HG03565 (cell line): ENCODE measurements around the gene LRRC47.
A peak's percentile ranks its signal among the peaks of the same experiment; 100 is the strongest.

Experiments used
- ATAC-seq: cut with Tn5 transposase; IDR thresholded peaks from one replicate; pipeline ENCODE4 v1.9.1; 2021; ENCODE audit warnings: mild to moderate bottlenecking, moderate library complexity; ENCODE audit not compliant: unreplicated experiment

The LRRC47 gene

DNA sequence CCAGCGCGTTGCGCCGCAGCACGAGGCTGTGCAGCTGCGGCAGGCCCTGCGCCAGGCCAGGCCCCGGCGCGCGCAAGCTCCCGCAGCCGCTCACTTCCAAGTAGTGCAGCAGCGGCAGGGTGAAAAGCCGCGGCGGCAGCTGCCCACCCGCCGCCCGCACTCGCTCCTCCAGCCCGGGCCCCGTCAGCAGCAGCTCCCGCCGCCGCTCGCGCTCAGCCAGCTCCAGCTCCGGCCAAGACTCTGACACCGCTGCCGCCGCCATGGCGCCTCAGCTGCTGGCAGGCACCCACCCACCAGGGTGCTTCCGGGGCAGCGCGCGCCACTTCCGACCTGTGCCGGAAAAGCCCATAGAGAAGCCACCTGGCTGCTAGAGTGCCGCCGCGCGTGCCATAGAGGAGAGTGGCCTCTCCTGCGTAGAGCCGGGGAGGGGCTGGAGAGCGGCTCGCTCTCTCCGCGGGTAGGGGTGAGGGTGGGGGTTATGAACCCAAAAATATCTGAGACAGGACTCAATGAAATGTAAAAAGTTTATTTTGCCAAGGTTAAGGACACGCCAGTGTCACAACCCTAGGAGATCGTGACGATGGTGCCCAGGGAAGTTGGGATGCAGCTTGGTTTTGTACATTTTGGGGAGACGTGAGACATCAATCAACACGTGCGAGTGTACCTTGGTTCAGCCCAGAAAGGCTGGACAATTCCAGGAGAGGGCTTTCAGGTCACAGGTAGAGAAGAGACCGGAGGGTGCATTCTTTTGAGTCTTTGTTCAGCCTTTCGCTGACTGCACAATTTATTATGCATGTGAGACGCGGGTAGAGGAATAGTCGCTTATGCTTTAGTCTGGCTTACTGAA lies at the start of gene LRRC47:
LRRC47 (minus strand) TSS at position 284 of the 847 bp plus-strand sequence; CDS start at position 262, 22 bp downstream.
- ATAC-seq, result peak; percentile 91

DNA sequence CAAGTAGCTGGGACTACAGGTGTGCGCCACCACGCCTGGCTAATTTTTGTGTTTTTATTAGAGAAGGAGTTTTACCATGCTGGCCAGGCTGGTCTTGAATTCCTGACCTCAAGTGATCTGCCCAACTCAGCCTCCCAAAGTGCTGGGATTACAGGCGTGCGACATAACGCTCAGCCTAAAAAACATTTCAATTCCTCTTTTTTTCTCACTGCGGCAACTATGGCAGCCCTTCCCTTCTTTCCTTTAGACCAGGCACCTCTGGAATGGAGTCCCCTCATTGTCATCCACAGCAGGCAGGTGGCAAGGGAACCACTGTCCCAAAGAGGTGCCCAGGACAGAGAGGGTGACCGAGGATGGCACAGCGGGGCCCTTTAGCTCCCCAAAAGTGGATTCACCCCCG lies 46.6 kb upstream of the LRRC47 start:
- no peak for ATAC-seq

DNA sequence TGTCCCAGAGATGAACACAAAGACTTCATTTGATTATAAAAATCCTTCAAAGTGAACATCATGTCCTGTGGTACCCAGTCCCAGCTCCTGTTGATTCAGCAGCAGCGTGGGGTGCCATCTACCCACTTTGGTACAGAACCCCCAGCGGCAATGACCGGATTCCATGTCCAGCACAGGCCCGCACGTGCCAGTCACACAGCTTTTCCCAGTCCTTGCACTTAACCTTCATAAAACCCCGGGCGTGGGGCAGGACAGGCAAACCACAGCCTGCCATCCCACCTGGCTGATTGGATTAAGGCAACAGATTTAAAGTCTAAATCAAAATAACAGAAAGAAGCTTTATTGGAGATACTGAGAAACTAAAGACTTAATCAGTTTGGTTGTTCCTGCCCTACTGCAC lies 45.2 kb upstream of the LRRC47 start:
- no peak for ATAC-seq

DNA sequence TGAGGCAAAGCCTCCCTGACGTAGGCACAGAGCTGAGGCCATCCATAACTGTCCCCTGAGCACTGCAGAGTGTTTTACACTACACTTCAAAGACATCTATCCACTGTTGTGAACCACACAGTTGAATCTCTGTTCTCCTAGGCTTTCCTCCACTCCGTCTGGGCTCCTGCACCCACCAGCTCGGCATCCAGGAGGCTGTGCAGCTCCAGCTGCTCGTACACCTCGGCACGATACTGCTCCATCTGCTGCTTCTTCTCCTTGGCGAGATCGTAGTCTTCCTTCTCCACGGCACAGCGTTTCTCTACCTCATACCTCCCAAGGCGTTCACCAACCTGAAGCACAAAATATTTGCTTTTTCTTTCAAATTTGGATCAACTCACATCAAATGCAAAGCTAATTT lies 42.5 kb upstream of the LRRC47 start:
- no peak for ATAC-seq

DNA sequence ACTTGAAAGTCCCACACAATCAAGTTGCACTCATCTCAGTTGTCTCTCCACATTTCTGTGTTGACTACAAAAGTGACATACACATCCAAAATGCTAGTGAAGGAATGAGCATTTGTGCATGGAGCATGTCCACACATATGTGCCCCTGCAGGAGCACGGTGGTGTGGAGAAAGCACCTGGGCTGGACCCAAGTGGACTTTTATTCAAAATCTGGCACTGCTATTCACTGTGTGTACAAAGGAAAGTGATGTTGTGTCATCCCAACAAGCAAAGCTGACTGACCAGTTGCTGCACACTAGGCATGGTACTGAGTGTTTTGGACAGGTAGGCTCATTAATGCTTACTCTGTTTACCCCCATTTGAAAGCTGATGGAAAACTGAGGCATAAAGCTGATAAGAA lies 41.4 kb upstream of the LRRC47 start:
- ATAC-seq, result no peak

DNA sequence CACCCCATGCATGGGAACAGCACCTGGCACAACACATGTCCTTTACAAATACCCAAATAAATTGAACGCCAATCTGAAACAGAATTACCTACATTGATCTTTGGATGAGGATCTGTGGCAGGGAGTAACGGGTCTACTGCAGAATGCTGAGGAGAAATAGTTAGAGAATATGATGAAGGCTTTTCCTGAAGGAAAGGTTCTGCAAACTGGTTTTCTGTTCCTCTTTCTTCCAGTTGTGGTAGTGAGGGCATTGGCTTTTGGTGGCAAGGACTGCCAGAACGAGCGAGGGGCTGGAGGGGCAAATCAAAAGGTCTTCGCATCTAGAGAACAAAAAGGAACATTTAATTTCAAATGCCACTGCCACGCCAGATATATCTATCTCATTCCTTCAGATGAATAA lies 40.9 kb upstream of the LRRC47 start:
- no peak for ATAC-seq

DNA sequence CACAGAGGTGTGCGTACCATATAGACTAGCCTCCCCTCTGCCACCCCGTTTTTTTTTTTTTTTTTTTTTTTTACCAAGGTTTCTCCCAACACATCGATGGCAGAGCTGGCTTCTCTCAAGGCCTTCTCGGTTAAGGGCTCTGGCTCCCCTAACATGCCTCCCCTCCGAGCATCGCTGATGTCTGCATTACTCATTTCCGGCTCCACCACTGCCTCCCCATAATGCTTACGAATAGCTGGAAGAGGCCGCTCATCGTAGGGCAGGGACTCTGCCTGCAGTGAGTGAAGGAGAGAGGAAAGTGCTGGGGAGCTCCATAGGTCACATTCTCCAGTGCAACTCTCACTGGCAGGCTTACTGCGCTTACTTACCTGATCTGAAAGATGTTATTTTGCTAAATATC lies 40.1 kb upstream of the LRRC47 start:
- ATAC-seq, result no peak

DNA sequence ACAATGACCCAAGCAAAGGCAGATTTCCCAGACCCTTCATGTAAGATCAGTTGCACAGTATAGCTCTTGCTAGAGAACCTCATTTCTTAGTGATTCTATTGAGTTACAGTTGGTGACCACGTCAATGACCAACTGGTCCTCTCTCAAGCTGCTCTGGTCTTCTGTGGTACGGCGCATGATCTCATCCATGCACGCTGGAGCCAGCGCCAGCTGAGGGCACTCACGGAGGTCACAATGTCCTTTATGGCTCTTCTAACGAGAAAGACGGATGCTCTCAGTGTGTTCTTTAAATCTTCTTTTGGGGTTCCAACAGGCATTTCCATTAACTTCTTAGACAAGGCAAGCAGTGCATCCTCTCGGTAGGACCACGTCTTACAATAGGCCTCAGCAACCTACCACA lies 38.4 kb upstream of the LRRC47 start:
- ATAC-seq, result no peak

DNA sequence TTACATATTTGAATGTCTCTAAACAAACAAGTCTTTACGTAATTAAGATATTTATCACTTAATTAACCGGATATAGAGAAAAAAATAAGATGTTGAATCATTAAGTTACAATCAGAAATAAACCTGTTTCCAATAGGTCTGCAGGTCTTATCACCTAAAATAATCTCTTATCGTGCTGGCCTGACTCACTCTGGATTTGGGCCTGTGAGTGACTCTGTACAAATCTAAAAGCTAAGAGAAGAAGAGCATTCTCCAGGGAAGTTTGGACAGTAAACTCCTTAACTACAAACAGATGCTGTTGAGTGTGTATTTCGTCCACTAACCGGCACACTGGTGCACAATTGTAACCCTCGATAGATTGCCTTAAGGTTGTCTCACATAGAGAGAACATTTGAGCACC lies 35.4 kb upstream of the LRRC47 start:
- no peak for ATAC-seq

DNA sequence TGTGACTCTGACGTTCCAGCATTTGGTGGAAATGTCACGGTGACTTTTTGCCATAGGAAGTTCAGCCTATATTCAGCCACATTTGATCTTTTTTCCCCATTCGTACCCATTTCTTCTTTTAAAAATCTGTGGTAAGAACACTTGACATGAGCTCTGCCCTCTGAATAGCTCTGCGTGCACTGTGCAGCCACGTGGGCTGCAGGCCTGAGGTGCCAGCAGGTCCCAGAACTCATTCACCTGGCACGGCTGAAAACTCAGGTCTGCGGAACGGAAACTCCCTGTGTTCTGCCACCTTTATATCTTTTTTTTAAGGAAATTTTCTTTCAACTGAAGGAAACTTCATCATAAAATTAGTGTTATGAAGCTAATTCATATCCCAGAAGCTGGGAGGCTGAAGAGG lies 32.1 kb upstream of the LRRC47 start:
- ATAC-seq, result no peak

DNA sequence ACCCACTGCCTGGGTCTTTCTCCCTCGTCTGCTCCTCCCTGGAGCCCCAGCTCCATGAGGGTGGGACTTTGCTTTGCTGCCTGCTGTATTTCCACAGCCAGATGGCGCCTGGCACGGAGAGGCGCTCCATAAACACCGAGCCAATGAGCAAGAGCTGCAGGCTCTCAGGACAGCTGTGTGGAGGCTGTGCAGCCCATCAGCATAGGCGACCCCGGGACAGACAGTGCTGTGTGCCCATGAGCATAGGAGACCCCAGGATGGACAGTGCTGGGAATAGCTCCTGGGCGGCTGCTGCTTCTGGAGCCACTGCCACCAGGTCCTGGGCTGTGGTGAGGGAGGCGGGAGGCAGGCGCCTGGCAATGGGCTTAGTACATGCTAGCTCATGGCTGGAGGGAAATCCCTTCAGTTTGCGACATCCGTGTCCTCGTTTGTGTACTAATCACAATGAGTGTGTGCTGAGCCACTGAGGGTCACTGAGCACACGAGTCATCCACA lies 31.6 kb upstream of the LRRC47 start:
- ATAC-seq, result no peak

DNA sequence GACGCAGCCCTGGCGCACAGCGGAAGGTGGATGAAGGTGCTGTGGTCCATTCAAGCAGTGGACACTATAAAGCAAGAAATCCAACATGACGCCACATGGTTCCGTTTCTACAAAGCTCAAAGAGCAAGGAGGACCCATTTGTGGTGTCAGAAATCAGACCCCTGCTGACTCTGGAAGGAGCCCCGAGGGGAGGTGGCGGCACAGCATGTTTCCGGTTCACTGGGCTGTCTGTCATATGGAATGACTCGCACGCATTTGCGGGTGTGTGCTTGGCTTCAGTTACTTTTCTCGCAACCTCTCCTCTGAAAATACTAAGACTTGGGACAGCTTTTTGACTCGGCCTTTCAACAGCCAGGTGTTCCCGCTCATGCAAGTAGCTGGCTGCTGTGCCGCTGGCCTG lies 29.1 kb upstream of the LRRC47 start:
- no peak for ATAC-seq

DNA sequence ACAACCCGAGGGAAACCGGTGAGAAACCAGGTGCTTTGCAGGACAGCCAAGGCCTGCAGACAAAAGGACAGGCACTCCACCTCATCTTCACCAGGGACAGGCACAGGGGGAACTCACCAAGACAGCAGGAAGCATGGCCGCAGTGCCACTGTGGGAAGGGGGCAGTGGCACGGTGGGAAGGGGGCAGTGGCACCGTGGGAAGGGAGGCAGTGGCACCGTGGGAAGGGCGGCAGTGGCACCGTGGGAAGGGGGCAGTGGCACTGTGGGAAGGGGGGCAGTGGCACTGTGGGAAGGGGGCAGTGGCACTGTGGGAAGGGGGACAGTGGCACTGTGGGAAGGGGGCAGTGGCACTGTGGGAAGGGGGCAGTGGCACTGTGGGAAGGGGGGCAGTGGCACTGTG lies 28.4 kb upstream of the LRRC47 start:
- no peak for ATAC-seq

DNA sequence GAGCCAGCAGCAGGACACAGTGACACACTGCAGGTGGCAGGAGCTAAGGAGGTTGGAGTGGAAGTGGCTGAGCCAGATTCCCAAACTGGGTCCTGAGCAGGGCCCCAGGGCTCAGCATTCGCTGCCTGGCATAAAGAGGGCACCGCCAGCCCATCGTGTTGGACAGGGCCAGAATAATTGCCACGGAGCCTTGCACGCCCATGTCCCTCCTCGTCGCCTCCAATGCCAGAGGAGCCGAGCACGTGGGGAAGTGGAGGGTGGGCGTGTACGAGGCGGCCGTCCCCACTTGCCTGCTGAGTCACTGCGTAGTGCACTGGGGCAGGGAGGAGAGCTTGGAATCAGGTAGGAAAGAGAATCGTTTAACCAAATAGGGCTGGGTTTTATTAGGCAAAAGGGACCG lies 26.1 kb upstream of the LRRC47 start:
- ATAC-seq, result no peak

DNA sequence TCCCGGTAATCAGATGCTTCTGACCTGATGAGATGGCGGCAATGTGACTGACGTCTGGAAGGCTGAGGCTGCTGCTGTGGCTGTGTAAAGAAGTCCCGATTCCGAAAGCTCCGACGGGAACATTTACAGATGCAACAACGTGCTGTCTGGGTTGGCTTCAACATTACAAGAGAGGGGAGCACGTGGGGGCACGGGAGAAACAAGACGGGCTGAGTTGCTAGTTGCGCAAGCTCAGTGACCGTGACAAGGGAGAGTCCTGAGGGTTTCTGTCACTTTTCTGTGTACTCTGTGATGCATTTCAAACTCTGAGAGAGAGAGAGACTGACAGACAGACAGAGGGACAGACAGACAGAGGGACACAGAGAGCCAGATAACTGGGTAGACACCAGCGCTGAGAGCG lies 25.6 kb upstream of the LRRC47 start:
- no peak for ATAC-seq

DNA sequence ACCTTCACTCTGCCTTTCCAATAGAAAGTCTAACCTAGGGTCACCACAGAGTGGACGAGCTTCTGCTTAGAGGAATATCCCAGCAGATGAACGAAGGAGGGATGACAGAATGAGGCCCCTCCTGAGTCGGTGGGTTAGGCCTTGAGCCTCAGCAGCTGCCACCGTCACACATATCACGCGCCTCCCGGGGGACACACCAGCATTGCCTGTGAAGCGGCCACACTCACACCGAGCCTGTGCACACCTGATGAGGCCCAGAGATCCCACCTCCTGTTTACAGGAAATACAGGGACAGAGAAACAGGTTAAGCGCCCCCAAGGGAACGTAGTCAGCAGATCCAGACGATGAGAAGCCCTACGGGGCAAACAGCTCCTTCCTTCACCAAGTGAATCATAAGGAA lies 25.1 kb upstream of the LRRC47 start:
- ATAC-seq, result no peak

DNA sequence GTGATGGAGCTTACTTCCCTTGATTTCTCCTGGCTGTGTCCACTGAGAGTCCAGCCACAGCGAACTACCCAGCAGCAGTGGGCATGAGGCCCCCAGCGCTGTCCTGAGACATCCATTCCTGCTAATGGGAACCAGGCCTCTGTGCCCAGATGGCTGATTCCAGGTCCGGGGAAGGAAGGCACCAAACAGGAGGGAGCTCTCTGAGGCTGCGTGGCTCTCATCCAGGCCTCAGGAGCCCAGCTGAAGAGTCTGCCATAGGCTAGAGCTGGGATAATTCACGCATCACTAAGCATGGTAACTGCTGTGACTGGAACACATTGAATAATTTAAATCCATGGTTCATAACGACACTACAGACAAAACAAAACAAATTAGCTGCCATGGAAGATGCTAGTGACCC lies 24.7 kb upstream of the LRRC47 start:
- ATAC-seq, result no peak

DNA sequence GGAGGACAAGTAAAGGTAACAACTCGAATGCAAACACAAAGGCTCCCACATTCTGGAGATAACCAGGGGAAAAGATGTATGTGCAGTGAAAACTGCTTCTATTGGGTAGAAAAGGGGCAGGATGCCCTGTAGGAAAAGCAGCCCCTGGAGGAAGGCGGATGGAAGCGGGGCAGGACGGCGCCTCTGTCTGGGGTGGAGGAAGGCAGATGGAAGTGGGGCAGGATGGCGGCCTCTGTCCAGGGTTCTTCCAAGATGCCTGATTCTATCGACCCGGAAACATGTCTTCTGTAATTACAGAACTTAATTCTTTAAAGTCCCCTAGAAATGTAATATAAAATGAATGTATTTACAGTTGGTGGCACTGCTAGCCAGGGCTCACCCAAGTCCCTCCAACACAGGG lies 24.0 kb upstream of the LRRC47 start:
- ATAC-seq, result no peak

DNA sequence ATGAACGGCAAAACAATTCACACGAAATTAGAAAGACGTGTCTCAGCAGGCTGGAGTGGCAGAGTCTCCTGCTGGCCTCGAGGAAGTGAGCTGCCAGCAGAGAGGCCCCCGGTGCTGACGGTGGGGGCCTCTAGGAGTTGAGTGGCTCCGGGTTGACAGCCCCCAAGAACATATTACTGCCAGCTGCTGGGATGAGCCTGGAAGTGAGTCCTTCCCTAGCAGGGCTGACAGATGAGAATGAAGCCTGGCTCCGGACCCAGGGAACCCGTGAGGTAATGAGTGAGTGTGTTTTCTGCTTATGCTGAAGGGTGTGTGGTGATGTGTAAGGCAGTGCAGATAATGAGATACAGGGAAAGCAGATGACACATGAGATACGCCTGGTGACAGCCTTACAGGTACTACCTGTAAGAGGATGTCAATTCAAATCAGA lies 23.5 kb upstream of the LRRC47 start:
- ATAC-seq, result no peak

DNA sequence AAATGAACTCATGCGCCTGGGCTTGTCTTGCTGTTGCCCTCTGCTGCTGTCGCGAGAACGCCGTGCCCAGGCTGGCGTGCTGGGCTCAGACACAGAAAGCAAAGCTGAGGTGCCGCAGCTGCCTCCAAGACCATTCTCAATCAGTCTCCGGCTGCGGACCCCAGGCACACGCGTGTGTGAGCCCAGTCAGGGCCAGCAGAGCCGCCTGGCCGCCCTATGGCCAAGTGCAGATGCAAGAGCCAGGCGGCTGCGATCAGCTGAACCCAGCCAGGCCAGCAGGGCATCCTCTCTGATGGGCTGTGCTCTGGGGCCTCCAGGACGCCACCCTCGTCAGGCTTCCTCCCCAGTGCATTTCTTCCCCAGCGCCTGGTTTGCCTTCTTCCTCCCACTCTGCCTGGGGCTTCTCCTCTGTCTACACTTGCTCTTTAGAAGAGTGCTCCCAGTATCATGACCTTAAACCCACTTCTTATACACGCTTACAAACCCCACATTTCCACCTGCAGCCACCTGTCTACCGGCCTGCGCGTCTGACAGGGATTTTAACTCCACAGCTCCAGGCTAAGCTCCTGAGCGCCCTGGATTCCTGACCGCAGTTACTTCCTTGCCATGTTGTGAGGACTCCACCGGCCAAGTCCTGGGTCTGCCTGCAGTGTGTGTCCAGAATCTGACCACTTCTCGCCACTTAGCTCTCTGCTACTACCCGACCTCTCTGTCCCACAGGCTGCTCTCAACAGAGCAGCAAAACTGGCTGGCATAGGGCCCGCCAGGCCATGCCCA lies 21.7 kb upstream of the LRRC47 start:
- ATAC-seq, result no peak

DNA sequence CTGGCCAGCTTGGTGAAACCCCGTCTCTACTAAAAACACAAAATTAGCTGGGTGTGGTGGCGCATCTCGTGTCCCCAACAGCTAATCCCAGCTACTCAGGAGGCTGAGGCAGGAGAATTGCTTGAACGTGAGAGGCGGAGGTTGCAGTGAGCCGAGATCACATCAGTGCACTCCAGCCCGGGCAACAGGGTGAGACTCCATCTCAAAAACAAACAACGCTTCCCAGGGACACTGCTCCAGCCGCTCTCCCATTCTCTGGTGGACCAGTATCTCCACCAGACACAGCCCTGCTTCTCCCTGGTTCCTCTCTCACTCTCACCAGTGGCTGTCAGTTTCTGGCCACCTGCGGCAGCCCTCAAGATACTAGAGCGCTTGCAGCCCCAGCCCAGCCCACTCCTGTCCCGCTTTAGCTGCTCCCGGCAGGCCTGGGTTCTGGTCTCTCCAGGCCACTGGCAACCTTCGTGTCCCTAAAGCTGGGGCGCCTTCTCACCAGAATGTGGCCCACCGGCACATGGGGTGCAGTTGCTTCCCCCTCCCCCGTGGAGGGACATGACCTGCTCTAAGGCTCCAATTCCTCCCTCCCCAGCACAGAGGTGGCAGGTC lies 20.9 kb upstream of the LRRC47 start:
- no peak for ATAC-seq
